Caco-2 (cell line): ENCODE data around the gene PLD2. TPM values are rescaled to one million over a fixed set of nuclear protein-coding genes. Genes with fewer than 3 reads are reported as not detected.
A peak's percentile ranks its signal among the peaks of the same experiment; 100 is the strongest.

Experiments used
- BruUV-seq: library from RNA; stranded (reverse); fragments of 400-500 nt; replicated peaks from 2 replicates; lab custom pipeline; 2021; lab: Mats Ljungman, UMichigan
- CTCF ChIA-PET: fragments of 300-600 bp; sonication (Branson Sonifier 250); formaldehyde crosslinking; loops from one replicate; lab custom pipeline; 2022; ENCODE audit warnings: antibody characterized with exemption; lab: Charles Lee
- POLR2A ChIA-PET: fragments of 300-600 bp; sonication (Branson Sonifier 250); formaldehyde crosslinking; loops from one replicate; lab custom pipeline; 2022; ENCODE audit warnings: antibody characterized with exemption; lab: Charles Lee
- DNase-seq, 2 experiments: peaks; one replicate each; pipeline versions ENCODE4 v3.0.0 to v3.0.0-alpha.2; 2020 to 2022
- H3K27me3 ChIP-seq: replicated peaks from 2 replicates; pipeline ENCODE4 v1.6.0; 2011; ENCODE audit warnings: low read length; ENCODE audit not compliant: control insufficient read depth, insufficient read depth
- H3K36me3 ChIP-seq: 2 replicates; pipeline ENCODE4 v1.5.1; 2011; ENCODE audit warnings: low read length; ENCODE audit not compliant: control insufficient read depth, insufficient read depth
- H3K4me1 ChIP-seq: fragments of 250-450 bp; sonication (Bioruptor Pico); 2 replicates; pipeline ENCODE4 v1.5.1; 2020; ENCODE audit warnings: mild to moderate bottlenecking
- H3K4me3 ChIP-seq: 2 replicates; pipeline ENCODE4 v1.5.1; 2011; ENCODE audit warnings: low read depth, mild to moderate bottlenecking, control low read depth, low read length
- H3K9me3 ChIP-seq: fragments of 250-450 bp; sonication (Bioruptor Pico); 2 replicates; pipeline ENCODE4 v1.5.1; 2020; ENCODE audit warnings: mild to moderate bottlenecking, moderate library complexity
- H3K27ac Mint-ChIP-seq: one replicate; pipeline ENCODE4 v1.8.0; 2022; ENCODE audit warnings: mixed read lengths; ENCODE audit not compliant: unreplicated experiment
- H3K27me3 Mint-ChIP-seq: one replicate; pipeline ENCODE4 v1.8.0; 2022; ENCODE audit warnings: mixed read lengths; ENCODE audit not compliant: insufficient read depth, unreplicated experiment
- H3K36me3 Mint-ChIP-seq: one replicate; pipeline ENCODE4 v1.8.0; 2022; ENCODE audit warnings: mild to moderate bottlenecking, mixed read lengths; ENCODE audit not compliant: insufficient read depth, unreplicated experiment
- H3K4me1 Mint-ChIP-seq: one replicate; pipeline ENCODE4 v1.8.0; 2022; ENCODE audit warnings: low read depth, mixed read lengths; ENCODE audit not compliant: unreplicated experiment
- H3K4me3 Mint-ChIP-seq: one replicate; pipeline ENCODE4 v1.8.0; 2022; ENCODE audit warnings: mild to moderate bottlenecking, moderate library complexity, mixed read lengths; ENCODE audit not compliant: unreplicated experiment
- H3K9me3 Mint-ChIP-seq: one replicate; pipeline ENCODE4 v1.8.0; 2022; ENCODE audit warnings: mixed read lengths; ENCODE audit not compliant: unreplicated experiment
- CTCF ChIP-seq, 2 experiments: fragments of 200-600 bp in 1 of 2; IDR thresholded peaks; 1 replicate in 1 of 2; 2 replicates in 1 of 2; pipeline versions ENCODE4 v1.5.1 to v1.8.0; 2011 to 2022; ENCODE audit warnings: antibody characterized with exemption in 1 of 2, control low read depth in 1 of 2, inconsistent platforms in 1 of 2, low read depth in 1 of 2, low read length in 1 of 2, mild to moderate bottlenecking in 1 of 2, moderate library complexity in 1 of 2; ENCODE audit not compliant: insufficient read depth in 1 of 2, severe bottlenecking in 1 of 2, unreplicated experiment in 1 of 2
- intact Hi-C: fragments of 100-400 bp; cut with micrococcal nuclease; formaldehyde crosslinking; loops from one replicate; pipeline ENCODE4 v1.10.0; 2022; ENCODE audit not compliant: unreplicated experiment
- total RNA-seq: library from RNA; stranded (reverse); gene quantifications from 2 replicates; pipeline ENCODE4 v1.2.3, GENCODE V29; 2022

PLD2 gene
- total RNA-seq, 1 experiment from 2014 or later, result 47.2 TPM

GRCh38 chr17:4853208-4853671, 46.3 kb downstream of the PLD2 start:
- ChIA-PET POLR2A (no interaction called here), CTCF (no interaction called here)
- no TSS peak for BruUV-seq
- Mint-ChIP-seq H3K4me3 (no peak overlapping the region), H3K27me3 (no peaks in the 10 kb centered on the region), H3K4me1 (peaks cover 29% of the 10 kb centered on the region), H3K36me3 (peaks cover 18% of the 10 kb centered on the region), H3K27ac (no peak overlapping the region), H3K9me3 (no peaks in the 10 kb centered on the region)
- peaks cover 22% of the 10 kb centered on the region for H3K4me1 ChIP-seq
- no peak for DNase-seq
- no peaks in the 10 kb centered on the region for H3K27me3 ChIP-seq
- intact Hi-C loops, result no loop called here
- H3K9me3 ChIP-seq, result no peaks in the 10 kb centered on the region
- TF ChIP-seq CTCF (IDR thresholded peaks at IDR 0.05; ENCODE audit: insufficient read depth in 1 of 2, low read depth in 1 of 2, low read length in 1 of 2, severe bottlenecking in 1 of 2, unreplicated experiment in 1 of 2), result no peak
- H3K36me3 ChIP-seq, result no peaks in the 10 kb centered on the region
- H3K4me3 ChIP-seq, result no peak overlapping the region

GRCh38 chr17:4854111-4854681, 47.2 kb downstream of the PLD2 start:
- no peaks in the 10 kb centered on the region for H3K27me3 Mint-ChIP-seq
- no peaks in the 10 kb centered on the region for H3K9me3 Mint-ChIP-seq
- H3K27me3 ChIP-seq, result no peaks in the 10 kb centered on the region
- CTCF ChIA-PET, result no interaction called here
- intact Hi-C loops, result no loop called here
- H3K27ac Mint-ChIP-seq, result peak overlapping the region; percentile 54
- POLR2A ChIA-PET, result no interaction called here
- H3K9me3 ChIP-seq, result no peaks in the 10 kb centered on the region
- no TSS peak for BruUV-seq
- H3K4me1 Mint-ChIP-seq, result peaks cover 29% of the 10 kb centered on the region
- no peak overlapping the region for H3K4me3 ChIP-seq
- no peak for TF ChIP-seq CTCF (IDR thresholded peaks at IDR 0.05; ENCODE audit: insufficient read depth in 1 of 2, low read depth in 1 of 2, low read length in 1 of 2, severe bottlenecking in 1 of 2, unreplicated experiment in 1 of 2)
- no peaks in the 10 kb centered on the region for H3K36me3 ChIP-seq
- H3K36me3 Mint-ChIP-seq, result peaks cover 18% of the 10 kb centered on the region
- DNase-seq, result peak; percentile 50 to 70
- peak overlapping the region; percentile 0 for H3K4me3 Mint-ChIP-seq
- peaks cover 14% of the 10 kb centered on the region for H3K4me1 ChIP-seq

- H3K27me3 Mint-ChIP-seq, result no peaks in the 10 kb centered on the region
- CTCF ChIA-PET, result no interaction called here
- intact Hi-C loops, result no loop called here
- POLR2A ChIA-PET, result no interaction called here
- BruUV-seq, result no TSS peak
- no peak overlapping the region for H3K27ac Mint-ChIP-seq
- H3K36me3 ChIP-seq, result no peaks in the 10 kb centered on the region
- no peaks in the 10 kb centered on the region for H3K9me3 Mint-ChIP-seq
- no peak for TF ChIP-seq CTCF (IDR thresholded peaks at IDR 0.05; ENCODE audit: insufficient read depth in 1 of 2, low read depth in 1 of 2, low read length in 1 of 2, severe bottlenecking in 1 of 2, unreplicated experiment in 1 of 2)
- H3K27me3 ChIP-seq, result no peaks in the 10 kb centered on the region
- no peak overlapping the region for H3K4me3 Mint-ChIP-seq
- H3K36me3 Mint-ChIP-seq, result peaks cover 18% of the 10 kb centered on the region
- H3K4me1 Mint-ChIP-seq, result peaks cover 19% of the 10 kb centered on the region
- no peak overlapping the region for H3K4me3 ChIP-seq
- no peak for DNase-seq
- peaks cover 14% of the 10 kb centered on the region for H3K4me1 ChIP-seq
- no peaks in the 10 kb centered on the region for H3K9me3 ChIP-seq
Measured at GRCh38 chr17:4856271-4856936, 49.5 kb downstream of the PLD2 start.
